Peyer's patch (tissue), 4 donors: ENCODE measurements around the gene PATE3.

Experiments
- POLR2A ChIP-seq, 2 donors: fragments of 450-650 bp; IDR thresholded peaks; one replicate each; pipeline ENCODE4 v1.5.1; 2017; ENCODE audit warnings: antibody characterized with exemption in 2 of 2, mild to moderate bottlenecking in 2 of 2, moderate library complexity in 2 of 2
- TF ChIP-seq, protein P1 (sequence below), 6 experiments: fragments of 450-650 bp in 4 of 6; fragments of 200-600 bp in 2 of 6; sonication (generic) in 1 of 6; IDR thresholded peaks; one replicate each; pipeline ENCODE4 v1.5.1; 2017 to 2019; ENCODE audit warnings: antibody characterized with exemption in 6 of 6, mild to moderate bottlenecking in 3 of 6, moderate library complexity in 1 of 6

DNA sequence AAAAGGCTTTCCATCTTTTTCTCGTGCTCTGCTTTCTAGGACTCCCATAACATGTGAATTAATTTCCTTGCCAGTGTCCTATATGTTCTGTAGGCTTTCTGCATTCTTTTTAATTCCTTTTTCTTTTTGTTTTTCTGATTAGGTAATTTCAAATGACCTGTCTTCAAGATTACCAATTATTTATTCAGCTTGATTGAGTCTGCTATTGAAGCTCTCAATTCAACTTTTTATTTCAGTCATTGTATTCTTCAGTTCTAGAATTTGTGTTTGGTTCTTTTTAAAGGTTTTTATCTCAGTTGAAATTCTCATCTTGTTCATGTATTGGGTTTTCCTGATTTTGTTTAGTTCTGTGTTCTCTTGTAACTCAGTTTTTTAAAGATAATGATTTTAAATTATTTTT, 14.5 kb downstream of the PATE3 start:
- TF ChIP-seq, protein P1, sequence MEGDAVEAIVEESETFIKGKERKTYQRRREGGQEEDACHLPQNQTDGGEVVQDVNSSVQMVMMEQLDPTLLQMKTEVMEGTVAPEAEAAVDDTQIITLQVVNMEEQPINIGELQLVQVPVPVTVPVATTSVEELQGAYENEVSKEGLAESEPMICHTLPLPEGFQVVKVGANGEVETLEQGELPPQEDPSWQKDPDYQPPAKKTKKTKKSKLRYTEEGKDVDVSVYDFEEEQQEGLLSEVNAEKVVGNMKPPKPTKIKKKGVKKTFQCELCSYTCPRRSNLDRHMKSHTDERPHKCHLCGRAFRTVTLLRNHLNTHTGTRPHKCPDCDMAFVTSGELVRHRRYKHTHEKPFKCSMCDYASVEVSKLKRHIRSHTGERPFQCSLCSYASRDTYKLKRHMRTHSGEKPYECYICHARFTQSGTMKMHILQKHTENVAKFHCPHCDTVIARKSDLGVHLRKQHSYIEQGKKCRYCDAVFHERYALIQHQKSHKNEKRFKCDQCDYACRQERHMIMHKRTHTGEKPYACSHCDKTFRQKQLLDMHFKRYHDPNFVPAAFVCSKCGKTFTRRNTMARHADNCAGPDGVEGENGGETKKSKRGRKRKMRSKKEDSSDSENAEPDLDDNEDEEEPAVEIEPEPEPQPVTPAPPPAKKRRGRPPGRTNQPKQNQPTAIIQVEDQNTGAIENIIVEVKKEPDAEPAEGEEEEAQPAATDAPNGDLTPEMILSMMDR (IDR thresholded peaks at IDR 0.05): no peak
- no peak for TF ChIP-seq POLR2A (IDR thresholded peaks at IDR 0.05)
